SH-SY5Y (cell line): ENCODE data around the gene RNF214.

Source experiments
- GATA2 ChIP-seq: IDR thresholded peaks from 2 replicates; pipeline ENCODE4 v1.6.1; 2011; ENCODE audit warnings: mild to moderate bottlenecking, low read depth, low read length
- GATA3 ChIP-seq: IDR thresholded peaks from 2 replicates; pipeline ENCODE4 v1.6.1; 2011; ENCODE audit warnings: low read depth, mild to moderate bottlenecking, low read length, moderate library complexity

DNA sequence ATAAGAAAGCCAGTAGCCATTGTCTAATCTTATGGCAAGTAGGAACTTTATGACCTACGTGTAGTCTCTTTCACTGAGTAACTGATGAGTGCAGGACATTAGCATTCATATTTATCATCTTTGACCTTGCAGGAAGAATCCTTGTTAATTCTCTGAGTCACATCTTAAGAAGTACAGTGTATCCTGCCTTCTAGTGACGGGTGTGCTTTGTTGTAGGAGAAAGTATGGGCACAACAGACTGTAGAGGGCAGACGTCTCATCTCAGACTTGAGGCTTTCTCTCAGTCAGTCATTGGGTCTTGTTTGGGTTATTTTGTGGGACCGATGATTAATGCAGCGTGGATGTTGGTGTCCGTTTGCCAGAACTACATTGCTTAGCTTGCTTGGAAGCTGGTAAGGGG is 6.8 kb downstream of the RNF214 start:
- no peak for TF ChIP-seq GATA2
- no peak for TF ChIP-seq GATA3
